Measurements from ENCODE around the gene ICAM4. TPM values are rescaled to one million over a fixed set of nuclear protein-coding genes. Genes with fewer than 3 reads are reported as not detected.

Gene ICAM4
- total and polyA plus RNA-seq, 8 donors, result 0.56 to 1.9 (median 0.85) TPM; not detected in 5

GRCh38 chr19:10270180-10270615 is 16.6 kb upstream of the ICAM4 start:
- TF ChIP-seq POLR2AphosphoS5 (IDR thresholded peaks at IDR 0.05) (peak in 1 of 3 donors; percentile 23), CTCF (IDR thresholded peaks at IDR 0.05) (no peak), EP300 (IDR thresholded peaks at IDR 0.05) (no peak)
- peaks cover 16 to 38% (median 29%) of the 10 kb centered on the region in 4 donors for H3K4me1 ChIP-seq
- peaks cover 0 to 35% (median 0%) of the 10 kb centered on the region in 3 donors for H3K27me3 ChIP-seq
- peak overlapping the region; percentile 39 to 68 (median 44) for H3K4me3 ChIP-seq
- peak overlapping the region; percentile 67 to 92 (median 85) for H3K27ac ChIP-seq
- WGBS, 5 donors, result 3 to 10% (median 4%) methylated on average over 18 to 37 of the region's 37 CpGs
- H3K36me3 ChIP-seq, result peaks cover 0 to 12% (median 8%) of the 10 kb centered on the region in 4 donors
- DNase-seq, result peak; percentile 74 to 75
- intact Hi-C loops (cut with DNase I; ENCODE audit: low total_unique reads), result no loop called here
- no peaks in the 10 kb centered on the region for H3K9me3 ChIP-seq

GRCh38 chr19:10270616-10271394 is 15.9 kb upstream of the ICAM4 start, which contains the start of gene ICAM1:
Gene ICAM1 (plus strand): TSS chr19:10271120. CDS start chr19:10271160, 40 bp downstream.
- Histone ChIP-seq H3K4me3 (peak within 1 kb of the TSS; percentile 39 to 68 (median 44)), H3K9me3 (no peaks in the 10 kb centered on the region), H3K27me3 (peaks cover 0 to 35% (median 0%) of the 10 kb centered on the region in 3 donors), H3K36me3 (peaks cover 0 to 18% (median 12%) of the 10 kb centered on the region in 4 donors), H3K27ac (peak within 1 kb of the TSS; percentile 67 to 92 (median 85)), H3K4me1 (peaks cover 16 to 38% (median 29%) of the 10 kb centered on the region in 4 donors)
- no peak for TF ChIP-seq POLR2A (IDR thresholded peaks at IDR 0.05)
- TF ChIP-seq CTCF (IDR thresholded peaks at IDR 0.05), result no peak
- TF ChIP-seq POLR2AphosphoS5 (IDR thresholded peaks at IDR 0.05), result peak; percentile 35 to 88 (median 87)
- TF ChIP-seq EP300 (IDR thresholded peaks at IDR 0.05), result peak; percentile 39
- intact Hi-C loops (cut with DNase I; ENCODE audit: low total_unique reads), result no loop called here
- DNase-seq, result peak; percentile 72 to 88
- WGBS, 5 donors, result 2 to 4% (median 2%) methylated on average over 31 to 51 of the region's 51 CpGs

- H3K27me3 ChIP-seq, result peaks cover 0 to 35% (median 0%) of the 10 kb centered on the region in 3 donors
- peak overlapping the region; percentile 39 to 68 (median 44) for H3K4me3 ChIP-seq
- H3K36me3 ChIP-seq, result peaks cover 0 to 26% (median 13%) of the 10 kb centered on the region in 4 donors
- H3K9me3 ChIP-seq, result no peaks in the 10 kb centered on the region
- peak overlapping the region; percentile 47 to 92 (median 85) for H3K27ac ChIP-seq
- TF ChIP-seq CTCF (IDR thresholded peaks at IDR 0.05) (no peak), POLR2AphosphoS5 (IDR thresholded peaks at IDR 0.05) (no peak), POLR2A (IDR thresholded peaks at IDR 0.05) (no peak), EP300 (IDR thresholded peaks at IDR 0.05) (no peak)
- WGBS, 5 donors, result 26 to 37% (median 31%) methylated on average over 11 to 12 of the region's 12 CpGs
- intact Hi-C loops (cut with DNase I; ENCODE audit: low total_unique reads), result no loop called here
- peak in 1 of 2 donors; percentile 59 for DNase-seq
- peaks cover 16 to 38% (median 29%) of the 10 kb centered on the region in 4 donors for H3K4me1 ChIP-seq
These were observed 15.1 kb upstream of the ICAM4 start for GRCh38 chr19:10271543-10272086.

- H3K9me3 ChIP-seq, result no peaks in the 10 kb centered on the region
- H3K4me3 ChIP-seq, result peak overlapping the region in 1 of 4 donors; percentile 68
- TF ChIP-seq POLR2A (IDR thresholded peaks at IDR 0.05), result no peak
- no peak for TF ChIP-seq EP300 (IDR thresholded peaks at IDR 0.05)
- TF ChIP-seq CTCF (IDR thresholded peaks at IDR 0.05), result no peak
- TF ChIP-seq POLR2AphosphoS5 (IDR thresholded peaks at IDR 0.05), result no peak
- H3K4me1 ChIP-seq, result peaks cover 15 to 36% (median 27%) of the 10 kb centered on the region in 4 donors
- 82 to 93% (median 90%) methylated on average over 10 of the region's 10 CpGs for WGBS, 5 donors
- H3K36me3 ChIP-seq, result peaks cover 6 to 56% (median 28%) of the 10 kb centered on the region in 4 donors
- DNase-seq, result no peak
- no peak overlapping the region for H3K27ac ChIP-seq
- H3K27me3 ChIP-seq, result peaks cover 0 to 32% (median 0%) of the 10 kb centered on the region in 3 donors
- intact Hi-C loops (cut with DNase I; ENCODE audit: low total_unique reads), result no loop called here
These were observed 12.2 kb upstream of the ICAM4 start for GRCh38 chr19:10274589-10274988.

All from stomach (tissue), 9 donors.